ENCODE measurements around the gene CCL26. TPM values are rescaled to one million over a fixed set of nuclear protein-coding genes. Genes with fewer than 3 reads are reported as not detected.

Gene CCL26
- 2.1 TPM in 1 of 2 replicates, not detected in the other for polyA plus RNA-seq

GRCh38 chr7:75772081-75773077, at the start of gene CCL26:
Gene CCL26, minus strand, starts transcription at chr7:75772211. Its CDS starts 35 bp downstream, at chr7:75772176.

DNA sequence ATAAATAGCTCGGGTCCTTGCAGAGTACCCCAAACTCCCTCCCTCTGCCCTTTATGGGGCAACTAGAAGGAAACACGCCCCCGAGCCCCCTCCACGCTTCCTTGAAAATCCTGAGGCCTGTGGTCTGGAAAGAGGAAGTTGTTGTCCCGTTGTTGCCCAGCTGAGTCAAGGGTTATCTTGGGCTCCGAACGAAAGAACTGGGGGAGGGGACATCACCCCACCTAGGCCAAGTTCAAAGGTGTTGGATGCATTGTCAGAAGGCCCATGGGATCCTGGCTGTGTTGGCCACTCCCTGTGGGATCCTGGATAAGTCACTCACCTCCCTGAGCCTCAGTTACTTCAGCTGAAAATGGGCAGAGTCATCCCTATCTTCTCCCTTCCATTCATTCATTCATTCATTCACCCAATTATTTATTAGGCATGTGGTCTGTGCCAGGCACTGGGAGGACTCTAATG, 41.8 kb upstream of the CCL26 start, which contains the start of gene CCL24:
CCL24 (minus strand) TSS at position 26 of the 456 bp plus-strand sequence. CDS start 91 bp downstream, outside the sequence.

DNA sequence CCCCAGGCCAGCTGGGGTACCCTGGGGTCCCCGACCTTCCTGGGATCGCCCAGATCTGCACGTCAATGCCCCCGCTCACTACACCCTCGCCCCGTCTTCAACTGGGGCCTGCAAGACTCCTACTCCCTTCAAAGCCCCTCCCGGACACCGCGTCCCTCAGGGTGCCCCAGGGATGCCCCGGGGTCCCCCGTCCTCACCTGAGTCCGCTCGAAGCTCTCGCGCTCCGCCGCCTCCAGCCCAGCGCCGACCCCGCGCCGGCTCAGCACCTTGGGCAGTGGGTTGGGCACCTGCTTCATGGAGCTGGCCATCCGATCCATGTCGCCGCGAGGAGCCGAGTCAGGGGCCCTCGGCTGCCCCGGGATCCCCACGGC, 33.4 kb downstream of the CCL26 start, which contains the start of gene HIP1:
HIP1 (minus strand) TSS at position 338 of the 371 bp plus-strand sequence; CDS start at position 317, 21 bp downstream.

Other genes starting within 250 kb of the CCL26 start
- gene HIP1, start 33.3 kb downstream of the CCL26 start, polyA plus RNA-seq = 2.1 and 3.7 TPM in 2 replicates
- not detected in 2 replicates for gene CCL24, start 41.6 kb upstream of the CCL26 start, polyA plus RNA-seq
- gene RHBDD2, start 106.8 kb upstream of the CCL26 start, polyA plus RNA-seq = 174 and 209 TPM in 2 replicates
- 16.8 and 31.9 TPM in 2 replicates for gene POR, start 142.9 kb upstream of the CCL26 start, polyA plus RNA-seq
- 14.4 and 22.6 TPM in 2 replicates for gene TMEM120A, start 222.4 kb upstream of the CCL26 start, polyA plus RNA-seq